ENCODE results near the gene FOXL3.

Gene FOXL3

DNA sequence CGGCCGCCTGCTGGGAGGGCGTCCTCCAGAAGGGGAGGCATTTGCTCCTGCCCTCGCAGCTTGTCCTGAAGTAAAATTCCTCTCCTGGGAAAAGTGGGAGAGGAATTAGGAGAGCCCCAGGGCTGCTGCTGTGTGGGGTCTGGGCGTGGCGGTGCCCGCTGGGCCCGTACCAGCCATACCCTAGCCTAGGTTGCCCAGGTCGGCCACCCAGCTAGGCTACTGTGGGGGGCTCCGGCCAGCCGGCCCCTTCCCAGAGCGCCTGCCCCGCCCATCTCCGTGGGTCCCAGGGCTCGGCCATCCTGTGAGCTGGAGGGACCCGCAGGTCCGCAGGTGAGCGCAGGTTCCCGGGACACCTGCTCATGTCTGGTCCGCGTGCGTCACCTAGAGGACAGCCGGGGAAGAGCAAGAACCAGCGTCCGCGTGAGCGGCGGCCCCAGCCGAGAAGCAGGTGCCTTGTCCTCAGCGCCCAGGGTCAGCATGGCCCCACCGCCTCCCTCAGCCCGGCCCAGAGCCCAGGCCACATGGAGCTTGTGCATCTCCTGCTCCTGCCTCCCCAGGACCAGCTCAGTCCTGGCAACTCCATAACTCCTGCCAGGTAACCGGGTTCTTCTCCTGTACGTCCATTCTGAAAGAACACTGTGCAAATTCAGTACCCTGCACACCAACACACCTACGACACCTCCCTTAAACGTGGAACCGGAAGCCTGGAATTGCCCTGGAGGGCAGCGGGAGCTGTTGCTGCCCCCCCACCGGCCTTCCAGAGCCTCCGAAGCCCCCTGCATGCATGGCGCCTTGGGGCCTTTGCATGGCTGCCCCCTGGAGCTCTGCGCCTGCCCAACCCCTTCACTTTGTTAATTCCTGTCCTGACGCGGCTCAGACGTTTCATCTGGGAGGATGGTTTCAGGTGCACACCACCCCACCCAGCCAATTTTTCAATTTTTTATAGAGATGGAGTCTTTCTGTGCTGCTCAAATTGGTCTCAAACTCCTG is 22.8 kb upstream of the FOXL3 start:
- Histone ChIP-seq H3K4me1 (ENCODE audit: control insufficient read depth, insufficient read depth, low read length, poor library complexity, severe bottlenecking) (no peaks in the 10 kb centered on the region), H3K4me3 (ENCODE audit: insufficient read depth, low read depth, low read length, poor library complexity, severe bottlenecking) (no peak overlapping the region), H3K27ac (ENCODE audit: insufficient read depth, low read length, poor library complexity, severe bottlenecking) (no peak overlapping the region), H3K27me3 (replicated peaks; ENCODE audit: control insufficient read depth, insufficient read depth, low read length, poor library complexity, severe bottlenecking) (no peaks in the 10 kb centered on the region), H3K36me3 (ENCODE audit: control insufficient read depth, insufficient read depth, low read length) (no peaks in the 10 kb centered on the region), H3K9me3 (ENCODE audit: control insufficient read depth, low read length) (no peaks in the 10 kb centered on the region)
- DNase-seq: no peak

DNA sequence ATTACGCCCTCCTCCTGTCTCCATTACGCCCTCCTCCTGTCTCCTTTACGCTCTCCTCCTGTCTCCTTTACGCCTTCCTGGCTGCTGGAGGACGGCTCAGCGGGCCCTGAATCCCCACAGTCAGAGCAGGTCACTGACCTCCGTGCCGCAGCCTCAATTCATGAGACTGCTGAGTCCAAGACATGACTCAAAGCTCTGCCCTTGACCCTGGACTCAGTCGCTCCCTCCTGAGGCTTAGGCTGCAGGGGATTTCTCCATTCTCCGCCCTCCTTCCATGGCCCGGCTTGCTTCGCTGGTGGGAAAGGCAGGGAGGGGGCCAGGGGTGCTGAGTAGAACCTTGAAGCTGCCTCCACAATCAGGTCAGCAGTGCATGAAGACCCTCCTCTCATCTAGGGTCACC is 21.0 kb upstream of the FOXL3 start:
- no peak for DNase-seq
- Histone ChIP-seq H3K4me1 (ENCODE audit: control insufficient read depth, insufficient read depth, low read length, poor library complexity, severe bottlenecking) (no peaks in the 10 kb centered on the region), H3K4me3 (ENCODE audit: insufficient read depth, low read depth, low read length, poor library complexity, severe bottlenecking) (no peak overlapping the region), H3K9me3 (ENCODE audit: control insufficient read depth, low read length) (no peaks in the 10 kb centered on the region), H3K27ac (ENCODE audit: insufficient read depth, low read length, poor library complexity, severe bottlenecking) (no peak overlapping the region), H3K36me3 (ENCODE audit: control insufficient read depth, insufficient read depth, low read length) (no peaks in the 10 kb centered on the region), H3K27me3 (replicated peaks; ENCODE audit: control insufficient read depth, insufficient read depth, low read length, poor library complexity, severe bottlenecking) (no peaks in the 10 kb centered on the region)

DNA sequence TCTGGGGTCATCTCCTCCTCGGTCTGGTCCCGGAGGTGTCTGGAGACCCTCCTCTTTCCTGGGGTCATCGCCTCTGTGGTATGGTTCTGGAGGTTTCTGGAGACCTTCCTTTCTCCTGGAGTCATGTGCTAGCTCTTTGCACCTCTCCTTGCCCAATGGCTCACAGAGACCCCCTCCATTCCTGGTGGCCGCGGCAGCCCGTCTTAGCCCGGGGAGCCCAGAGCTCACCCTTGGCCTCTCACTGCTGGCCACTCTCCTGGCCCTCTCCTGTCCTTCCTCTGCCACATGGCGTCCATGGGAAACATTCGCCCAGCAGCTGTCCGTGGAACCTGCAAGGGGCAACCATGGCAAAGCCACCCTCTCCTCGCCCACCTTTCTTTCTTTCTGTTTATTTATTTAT is 20.2 kb upstream of the FOXL3 start:
- Histone ChIP-seq H3K27me3 (replicated peaks; ENCODE audit: control insufficient read depth, insufficient read depth, low read length, poor library complexity, severe bottlenecking) (no peaks in the 10 kb centered on the region), H3K4me3 (ENCODE audit: insufficient read depth, low read depth, low read length, poor library complexity, severe bottlenecking) (no peak overlapping the region), H3K27ac (ENCODE audit: insufficient read depth, low read length, poor library complexity, severe bottlenecking) (no peak overlapping the region), H3K36me3 (ENCODE audit: control insufficient read depth, insufficient read depth, low read length) (no peaks in the 10 kb centered on the region), H3K9me3 (ENCODE audit: control insufficient read depth, low read length) (no peaks in the 10 kb centered on the region), H3K4me1 (ENCODE audit: control insufficient read depth, insufficient read depth, low read length, poor library complexity, severe bottlenecking) (no peaks in the 10 kb centered on the region)
- DNase-seq: no peak

DNA sequence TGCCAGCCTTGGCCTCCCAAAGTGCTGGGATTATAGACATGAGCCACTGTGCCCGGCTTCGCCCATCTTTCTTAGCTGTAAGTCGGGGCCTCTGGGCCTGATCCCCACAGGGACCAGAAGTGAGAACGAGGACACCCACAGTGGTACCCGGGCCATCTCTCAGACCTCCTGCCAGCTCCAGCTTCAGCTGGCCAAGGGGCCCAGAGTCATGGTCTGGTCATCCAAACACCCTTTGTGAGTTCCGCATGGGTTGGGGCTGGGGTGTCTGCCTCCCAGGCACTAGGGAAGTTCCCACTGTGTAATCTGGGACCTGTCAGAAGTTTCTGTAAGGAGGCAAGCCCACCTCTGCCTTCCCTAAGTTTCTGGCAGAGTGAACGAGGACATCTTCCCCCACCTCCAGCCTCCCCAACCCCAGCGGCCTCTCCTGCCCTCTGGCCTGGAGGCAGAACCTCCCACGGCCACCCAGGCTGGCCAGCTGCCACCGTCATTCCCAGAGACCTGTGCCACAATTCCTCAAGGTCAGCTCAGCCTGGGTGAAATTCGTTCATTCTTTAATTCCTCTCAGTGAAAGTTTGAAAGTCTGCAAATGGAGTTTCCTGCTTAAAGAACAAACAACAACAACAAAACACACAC is 19.5 kb upstream of the FOXL3 start:
- no peak for DNase-seq

DNA sequence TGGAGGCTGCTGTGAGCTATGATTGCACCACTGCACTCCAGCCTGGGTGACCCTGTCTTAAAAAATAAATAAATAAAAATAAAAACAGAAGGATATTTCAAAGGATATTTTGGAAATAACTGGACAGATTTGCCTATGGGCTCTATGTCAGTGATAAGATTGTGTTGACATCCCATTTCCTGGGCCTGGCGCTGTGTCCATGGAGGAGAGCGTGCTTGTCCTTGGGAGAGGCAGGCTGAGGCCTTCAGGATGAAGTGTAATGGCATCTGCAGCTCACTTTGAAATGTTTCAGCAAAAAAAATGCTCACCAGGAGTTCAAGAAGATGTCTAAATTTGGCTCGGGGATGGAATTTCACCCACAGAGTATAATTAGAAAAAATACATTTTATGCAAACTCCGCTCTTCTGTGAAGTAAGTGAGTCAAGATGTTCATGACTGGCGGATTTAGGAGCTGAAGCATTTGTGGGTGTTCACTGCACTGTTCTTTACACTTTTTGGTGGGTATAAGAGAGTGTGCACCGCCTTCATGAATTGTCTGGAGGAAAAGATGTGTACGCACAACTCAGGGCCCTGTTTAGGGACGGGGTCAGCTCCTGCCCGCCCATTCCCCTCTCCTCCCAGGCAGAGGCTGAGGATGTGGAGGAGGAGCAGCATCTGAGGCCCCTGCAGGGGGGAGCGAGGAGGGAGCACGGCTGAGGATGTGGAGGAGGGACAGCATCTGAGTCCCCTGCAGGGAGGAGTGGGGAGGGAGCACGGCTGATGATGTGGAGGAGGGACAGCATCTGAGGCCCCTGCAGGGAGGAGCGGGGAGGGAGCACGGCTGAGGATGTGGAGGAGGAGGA is 18.5 kb upstream of the FOXL3 start:
- Histone ChIP-seq H3K36me3 (ENCODE audit: control insufficient read depth, insufficient read depth, low read length) (no peaks in the 10 kb centered on the region), H3K4me3 (ENCODE audit: insufficient read depth, low read depth, low read length, poor library complexity, severe bottlenecking) (no peak overlapping the region)
- DNase-seq: no peak

More for the DNA sequence above, 19.5 kb upstream of the FOXL3 start:
- Histone ChIP-seq H3K4me1 (ENCODE audit: control insufficient read depth, insufficient read depth, low read length, poor library complexity, severe bottlenecking) (no peaks in the 10 kb centered on the region), H3K27ac (ENCODE audit: insufficient read depth, low read length, poor library complexity, severe bottlenecking) (no peak overlapping the region), H3K27me3 (replicated peaks; ENCODE audit: control insufficient read depth, insufficient read depth, low read length, poor library complexity, severe bottlenecking) (no peaks in the 10 kb centered on the region), H3K36me3 (ENCODE audit: control insufficient read depth, insufficient read depth, low read length) (no peaks in the 10 kb centered on the region), H3K4me3 (ENCODE audit: insufficient read depth, low read depth, low read length, poor library complexity, severe bottlenecking) (no peak overlapping the region), H3K9me3 (ENCODE audit: control insufficient read depth, low read length) (no peaks in the 10 kb centered on the region)

DNA sequence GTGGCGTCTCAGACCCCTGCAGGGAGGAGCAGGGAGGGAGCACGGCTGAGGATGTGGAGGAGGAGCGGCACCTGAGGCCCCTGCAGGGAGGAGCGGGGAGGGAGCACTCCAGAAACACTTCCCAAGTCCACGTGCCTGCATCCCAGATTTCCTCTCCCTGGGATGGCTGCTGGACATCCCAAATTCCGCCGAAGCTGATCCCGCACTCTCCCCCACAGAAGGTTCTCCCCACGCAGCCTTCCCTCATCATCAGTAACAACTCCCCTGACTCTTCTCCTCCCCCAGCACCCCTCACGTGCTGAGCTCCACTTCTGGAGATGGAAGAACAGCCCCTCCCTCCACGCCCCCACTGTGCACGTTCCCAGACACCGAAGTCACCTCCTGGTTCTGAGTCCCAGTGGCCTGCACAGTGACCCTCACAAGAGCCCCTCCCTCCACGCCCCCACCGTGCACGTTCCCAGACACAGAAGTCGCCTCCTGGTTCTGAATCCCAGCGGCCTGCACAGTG is 17.8 kb upstream of the FOXL3 start:
- no peak for DNase-seq
- Histone ChIP-seq H3K27ac (ENCODE audit: insufficient read depth, low read length, poor library complexity, severe bottlenecking) (no peak overlapping the region), H3K36me3 (ENCODE audit: control insufficient read depth, insufficient read depth, low read length) (no peaks in the 10 kb centered on the region), H3K4me3 (ENCODE audit: insufficient read depth, low read depth, low read length, poor library complexity, severe bottlenecking) (no peak overlapping the region), H3K27me3 (replicated peaks; ENCODE audit: control insufficient read depth, insufficient read depth, low read length, poor library complexity, severe bottlenecking) (no peaks in the 10 kb centered on the region), H3K4me1 (ENCODE audit: control insufficient read depth, insufficient read depth, low read length, poor library complexity, severe bottlenecking) (no peaks in the 10 kb centered on the region), H3K9me3 (ENCODE audit: control insufficient read depth, low read length) (no peaks in the 10 kb centered on the region)

More for the DNA sequence above, 18.5 kb upstream of the FOXL3 start:
- Histone ChIP-seq H3K9me3 (ENCODE audit: control insufficient read depth, low read length) (no peaks in the 10 kb centered on the region), H3K27ac (ENCODE audit: insufficient read depth, low read length, poor library complexity, severe bottlenecking) (no peak overlapping the region), H3K4me1 (ENCODE audit: control insufficient read depth, insufficient read depth, low read length, poor library complexity, severe bottlenecking) (no peaks in the 10 kb centered on the region), H3K27me3 (replicated peaks; ENCODE audit: control insufficient read depth, insufficient read depth, low read length, poor library complexity, severe bottlenecking) (no peaks in the 10 kb centered on the region)

DNA sequence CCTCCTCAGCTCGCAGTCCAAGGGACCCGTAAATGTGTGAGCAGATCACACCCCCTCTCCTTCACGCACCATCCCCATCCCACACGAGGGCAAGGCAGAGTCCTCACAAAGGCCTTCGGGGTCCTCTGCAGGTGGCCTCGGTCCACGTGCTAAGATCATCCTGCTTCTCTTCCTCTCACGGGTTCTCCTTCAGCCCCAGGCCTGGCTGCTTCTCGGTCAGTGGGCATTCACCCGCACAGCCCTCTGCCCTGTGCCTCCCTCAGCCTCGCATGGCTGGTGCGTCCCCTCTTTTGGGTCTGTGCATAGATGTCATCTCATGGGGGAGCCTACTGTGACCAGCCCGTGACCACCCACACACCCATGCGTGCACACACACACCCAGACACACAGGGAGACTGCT is 17.3 kb upstream of the FOXL3 start:
- no peaks in the 10 kb centered on the region for H3K27me3 ChIP-seq (replicated peaks; ENCODE audit: control insufficient read depth, insufficient read depth, low read length, poor library complexity, severe bottlenecking)
- DNase-seq: no peak
- H3K9me3 ChIP-seq (ENCODE audit: control insufficient read depth, low read length): no peaks in the 10 kb centered on the region
- no peak overlapping the region for H3K27ac ChIP-seq (ENCODE audit: insufficient read depth, low read length, poor library complexity, severe bottlenecking)
- no peaks in the 10 kb centered on the region for H3K36me3 ChIP-seq (ENCODE audit: control insufficient read depth, insufficient read depth, low read length)
- H3K4me1 ChIP-seq (ENCODE audit: control insufficient read depth, insufficient read depth, low read length, poor library complexity, severe bottlenecking): no peaks in the 10 kb centered on the region
- no peak overlapping the region for H3K4me3 ChIP-seq (ENCODE audit: insufficient read depth, low read depth, low read length, poor library complexity, severe bottlenecking)

DNA sequence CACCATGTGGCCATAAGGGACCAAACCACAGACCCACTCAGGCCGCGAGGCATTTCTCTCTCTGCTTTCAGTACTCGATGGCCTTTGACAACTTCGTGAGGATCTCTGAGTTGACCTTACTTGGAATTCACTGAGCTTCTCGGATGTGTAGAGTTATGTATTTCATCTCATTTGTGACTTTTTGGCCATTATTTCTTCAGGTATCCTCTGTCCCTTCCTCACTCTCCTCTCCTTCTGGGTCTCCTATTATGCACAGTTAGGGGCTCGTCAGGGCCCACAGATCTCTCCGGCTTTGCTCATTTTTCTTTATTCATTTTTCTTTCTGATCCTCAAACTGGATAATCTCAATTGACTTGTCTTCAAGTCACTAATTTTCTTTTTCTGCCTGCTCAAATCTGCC is 16.6 kb upstream of the FOXL3 start:
- DNase-seq: no peak
- Histone ChIP-seq H3K4me3 (ENCODE audit: insufficient read depth, low read depth, low read length, poor library complexity, severe bottlenecking) (no peak overlapping the region), H3K9me3 (ENCODE audit: control insufficient read depth, low read length) (no peaks in the 10 kb centered on the region), H3K27ac (ENCODE audit: insufficient read depth, low read length, poor library complexity, severe bottlenecking) (no peak overlapping the region), H3K27me3 (replicated peaks; ENCODE audit: control insufficient read depth, insufficient read depth, low read length, poor library complexity, severe bottlenecking) (no peaks in the 10 kb centered on the region), H3K36me3 (ENCODE audit: control insufficient read depth, insufficient read depth, low read length) (no peaks in the 10 kb centered on the region), H3K4me1 (ENCODE audit: control insufficient read depth, insufficient read depth, low read length, poor library complexity, severe bottlenecking) (no peaks in the 10 kb centered on the region)

DNA sequence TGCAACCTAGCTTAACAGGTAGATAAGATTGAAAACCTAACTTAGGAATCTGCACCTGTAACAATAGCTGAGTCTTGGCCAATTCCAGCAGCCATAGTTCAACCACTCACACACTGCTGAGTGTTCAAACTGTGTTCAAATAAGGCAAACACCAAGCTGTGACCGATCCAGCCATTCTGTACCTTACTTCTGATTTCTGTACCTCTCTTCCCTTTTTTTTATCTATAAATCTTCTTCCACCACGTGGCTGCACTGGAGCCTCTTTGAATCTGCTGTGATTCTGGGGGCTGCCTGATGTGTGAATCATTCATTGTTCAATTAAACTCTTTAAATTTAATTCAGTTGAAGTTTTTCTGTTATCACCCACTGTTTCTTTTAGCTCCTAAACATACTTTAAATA is 15.7 kb upstream of the FOXL3 start:
- Histone ChIP-seq H3K27me3 (replicated peaks; ENCODE audit: control insufficient read depth, insufficient read depth, low read length, poor library complexity, severe bottlenecking) (no peaks in the 10 kb centered on the region), H3K27ac (ENCODE audit: insufficient read depth, low read length, poor library complexity, severe bottlenecking) (no peak overlapping the region), H3K36me3 (ENCODE audit: control insufficient read depth, insufficient read depth, low read length) (no peaks in the 10 kb centered on the region), H3K9me3 (ENCODE audit: control insufficient read depth, low read length) (no peaks in the 10 kb centered on the region), H3K4me1 (ENCODE audit: control insufficient read depth, insufficient read depth, low read length, poor library complexity, severe bottlenecking) (no peaks in the 10 kb centered on the region), H3K4me3 (ENCODE audit: insufficient read depth, low read depth, low read length, poor library complexity, severe bottlenecking) (no peak overlapping the region)
- DNase-seq: no peak

Data from effector memory CD4-positive, alpha-beta T cell (primary cell).